ENCODE results near the gene MARCOL.

GRCh38 chr5:148290271-148291195, 52.2 kb downstream of the MARCOL start:
- TF ChIP-seq ZNF274 (IDR thresholded peaks at IDR 0.05; ENCODE audit: low read depth, low read length) (no peak), YY1 (IDR thresholded peaks at IDR 0.05; ENCODE audit: insufficient read depth, insufficient read length) (no peak)
